ENCODE measurements around the gene C19orf44. TPM values are rescaled to one million over a fixed set of nuclear protein-coding genes. Genes with fewer than 3 reads are reported as not detected.
"Not testable (repeated sequence)": the region's sequence is repeated elsewhere in the genome, so short reads cannot be mapped to it uniquely, and the experiment has no call there.

The C19orf44 gene
- total RNA-seq, 2 donors from 2014 or later: 4.9 to 6.1 TPM

DNA sequence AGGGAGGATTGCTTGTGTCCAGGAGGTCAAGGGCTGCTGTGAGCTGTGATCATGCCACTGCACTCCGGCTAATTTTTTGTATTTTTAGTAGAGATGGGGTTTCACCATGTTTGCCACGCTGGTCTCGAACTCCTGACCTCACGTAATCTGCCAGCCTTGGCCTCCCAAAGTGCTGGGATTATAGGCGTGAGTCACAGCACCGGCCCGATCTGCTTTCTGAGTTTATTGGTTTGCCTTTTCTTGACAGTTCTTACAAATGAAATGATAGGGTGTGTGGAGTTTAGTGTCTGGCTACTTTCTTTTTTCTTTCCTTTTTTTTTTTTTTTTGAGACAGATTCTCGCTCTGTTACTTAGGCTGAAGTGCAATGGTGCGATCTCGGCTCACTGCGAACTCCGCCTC lies 848 bp downstream of the C19orf44 start:
- peak overlapping the region; percentile 54 to 75 for H3K27ac ChIP-seq
- H3K4me1 ChIP-seq (ENCODE audit: control insufficient read depth in 1 of 2, low read depth in 2 of 2): peaks cover 0 to 17% of the 10 kb centered on the region in 2 donors
- H3K36me3 ChIP-seq: no peaks in the 10 kb centered on the region
- no peak for ATAC-seq (ENCODE audit: insufficient number of reproducible peaks, low FRiP score, low read depth)
- TF ChIP-seq, protein P1, sequence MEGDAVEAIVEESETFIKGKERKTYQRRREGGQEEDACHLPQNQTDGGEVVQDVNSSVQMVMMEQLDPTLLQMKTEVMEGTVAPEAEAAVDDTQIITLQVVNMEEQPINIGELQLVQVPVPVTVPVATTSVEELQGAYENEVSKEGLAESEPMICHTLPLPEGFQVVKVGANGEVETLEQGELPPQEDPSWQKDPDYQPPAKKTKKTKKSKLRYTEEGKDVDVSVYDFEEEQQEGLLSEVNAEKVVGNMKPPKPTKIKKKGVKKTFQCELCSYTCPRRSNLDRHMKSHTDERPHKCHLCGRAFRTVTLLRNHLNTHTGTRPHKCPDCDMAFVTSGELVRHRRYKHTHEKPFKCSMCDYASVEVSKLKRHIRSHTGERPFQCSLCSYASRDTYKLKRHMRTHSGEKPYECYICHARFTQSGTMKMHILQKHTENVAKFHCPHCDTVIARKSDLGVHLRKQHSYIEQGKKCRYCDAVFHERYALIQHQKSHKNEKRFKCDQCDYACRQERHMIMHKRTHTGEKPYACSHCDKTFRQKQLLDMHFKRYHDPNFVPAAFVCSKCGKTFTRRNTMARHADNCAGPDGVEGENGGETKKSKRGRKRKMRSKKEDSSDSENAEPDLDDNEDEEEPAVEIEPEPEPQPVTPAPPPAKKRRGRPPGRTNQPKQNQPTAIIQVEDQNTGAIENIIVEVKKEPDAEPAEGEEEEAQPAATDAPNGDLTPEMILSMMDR (IDR thresholded peaks at IDR 0.05): no peak
- H3K27me3 ChIP-seq (replicated peaks; ENCODE audit: insufficient read depth): no peaks in the 10 kb centered on the region
- H3K9me3 ChIP-seq: no peaks in the 10 kb centered on the region
- no peak for DNase-seq (ENCODE audit: low spot score)
- peak overlapping the region; percentile 84 for H3K4me3 ChIP-seq

DNA sequence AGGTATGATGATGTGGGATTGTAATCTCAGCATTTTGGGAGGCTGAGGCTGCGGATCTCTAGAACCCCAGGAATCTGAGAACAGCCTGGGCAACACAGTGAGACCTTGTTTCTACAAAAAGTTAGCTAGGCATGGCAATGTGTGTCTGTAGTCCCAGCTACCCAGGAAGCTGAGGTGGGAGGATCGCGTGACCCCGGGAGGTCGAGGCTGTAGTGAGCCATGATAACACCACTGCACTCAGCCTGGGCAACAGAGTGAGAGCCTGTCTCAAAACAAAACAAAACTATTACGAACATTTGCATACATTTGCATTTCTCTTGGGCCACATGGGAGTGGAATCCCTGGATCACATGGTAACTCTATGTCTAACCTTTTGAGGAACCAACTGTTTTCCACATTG lies 1.6 kb downstream of the C19orf44 start:
- H3K9me3 ChIP-seq: no peaks in the 10 kb centered on the region
- no peak for ATAC-seq (ENCODE audit: insufficient number of reproducible peaks, low FRiP score, low read depth)
- H3K4me3 ChIP-seq: no peak overlapping the region
- TF ChIP-seq, protein P1 (IDR thresholded peaks at IDR 0.05): no peak
- no peaks in the 10 kb centered on the region for H3K27me3 ChIP-seq (replicated peaks; ENCODE audit: insufficient read depth)
- DNase-seq (ENCODE audit: low spot score): no peak
- H3K36me3 ChIP-seq: no peaks in the 10 kb centered on the region
- no peak overlapping the region for H3K27ac ChIP-seq
- peaks cover 0 to 17% of the 10 kb centered on the region in 2 donors for H3K4me1 ChIP-seq (ENCODE audit: control insufficient read depth in 1 of 2, low read depth in 2 of 2)

DNA sequence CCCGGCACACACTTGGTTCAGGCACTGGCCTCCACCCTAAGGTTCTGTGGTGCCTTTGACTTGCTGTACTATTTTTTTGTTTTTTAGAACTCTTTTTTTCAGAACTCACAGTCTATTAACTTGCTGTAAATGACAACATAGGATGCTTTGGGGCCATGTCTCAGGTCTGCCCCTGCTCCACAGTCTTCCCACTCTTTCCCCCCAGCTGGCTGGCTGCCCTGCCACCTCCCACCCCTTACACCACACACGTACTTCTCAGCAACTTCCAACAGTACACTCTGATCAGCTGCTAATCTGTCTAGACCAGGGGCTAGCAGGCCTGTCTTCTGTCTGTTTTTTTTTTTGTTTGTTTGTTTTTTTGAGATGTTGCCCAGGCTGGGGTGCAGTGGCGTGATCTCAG lies 8.1 kb downstream of the C19orf44 start:
- TF ChIP-seq, protein P1 (IDR thresholded peaks at IDR 0.05): no peak
- Histone ChIP-seq H3K4me3 (no peak overlapping the region), H3K27ac (no peak overlapping the region), H3K4me1 (ENCODE audit: control insufficient read depth in 1 of 2, low read depth in 2 of 2) (no peaks in the 10 kb centered on the region), H3K36me3 (peaks cover 20% of the 10 kb centered on the region), H3K9me3 (no peaks in the 10 kb centered on the region), H3K27me3 (replicated peaks; ENCODE audit: insufficient read depth) (no peaks in the 10 kb centered on the region)
- ATAC-seq (ENCODE audit: insufficient number of reproducible peaks, low FRiP score, low read depth): no peak
- no peak for DNase-seq (ENCODE audit: low spot score)

DNA sequence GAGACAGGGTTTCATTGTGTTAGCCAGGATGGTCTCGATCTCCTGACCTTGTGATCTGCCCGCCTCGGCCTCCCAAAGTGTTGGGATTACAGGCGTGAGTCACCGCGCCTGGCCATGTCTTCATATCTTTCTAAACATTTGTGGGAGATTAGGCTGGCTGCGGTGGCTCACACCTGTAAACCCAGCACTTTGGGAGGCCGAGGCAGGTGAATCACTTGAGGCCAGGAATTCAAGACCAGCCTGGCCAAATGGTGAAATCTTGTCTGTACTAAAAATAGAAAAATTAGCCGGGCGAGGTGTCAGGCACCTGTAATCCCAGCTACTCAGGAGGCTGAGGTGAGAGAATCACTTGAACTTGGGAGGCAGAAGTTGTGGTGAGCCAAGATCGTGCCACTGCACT lies 10.0 kb downstream of the C19orf44 start:
- not testable (repeated sequence) for ATAC-seq (ENCODE audit: insufficient number of reproducible peaks, low FRiP score, low read depth); H3K4me1 ChIP-seq (ENCODE audit: control insufficient read depth in 1 of 2, low read depth in 2 of 2); DNase-seq (ENCODE audit: low spot score); H3K4me3 ChIP-seq; H3K27me3 ChIP-seq (replicated peaks; ENCODE audit: insufficient read depth); H3K9me3 ChIP-seq; H3K27ac ChIP-seq
- peaks cover 34% of the 10 kb centered on the region for H3K36me3 ChIP-seq

DNA sequence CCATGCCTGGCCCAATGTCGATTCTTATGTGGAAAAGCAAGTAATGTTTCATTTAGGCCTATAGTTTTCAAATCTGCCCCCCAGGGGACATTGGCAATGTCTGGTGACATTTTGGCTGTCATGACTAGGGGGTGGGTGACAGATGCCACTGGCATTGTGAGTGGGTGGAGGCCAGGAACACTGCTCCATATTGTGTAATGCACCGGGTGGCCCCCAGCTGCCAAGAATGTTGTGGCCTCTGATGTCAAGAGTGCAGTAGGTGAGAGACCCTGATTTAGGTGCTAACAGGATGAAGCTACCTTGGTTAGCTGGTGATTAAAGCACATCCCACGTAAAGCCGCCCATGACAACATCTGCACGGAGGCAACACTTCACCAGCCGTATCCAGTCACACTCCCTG lies 10.8 kb downstream of the C19orf44 start:
- Histone ChIP-seq H3K4me3 (no peak overlapping the region), H3K27ac (no peak overlapping the region), H3K4me1 (ENCODE audit: control insufficient read depth in 1 of 2, low read depth in 2 of 2) (no peaks in the 10 kb centered on the region), H3K27me3 (replicated peaks; ENCODE audit: insufficient read depth) (no peaks in the 10 kb centered on the region), H3K9me3 (no peaks in the 10 kb centered on the region), H3K36me3 (peaks cover 34% of the 10 kb centered on the region)
- TF ChIP-seq, protein P1 (IDR thresholded peaks at IDR 0.05): no peak
- no peak for DNase-seq (ENCODE audit: low spot score)
- ATAC-seq (ENCODE audit: insufficient number of reproducible peaks, low FRiP score, low read depth): no peak

DNA sequence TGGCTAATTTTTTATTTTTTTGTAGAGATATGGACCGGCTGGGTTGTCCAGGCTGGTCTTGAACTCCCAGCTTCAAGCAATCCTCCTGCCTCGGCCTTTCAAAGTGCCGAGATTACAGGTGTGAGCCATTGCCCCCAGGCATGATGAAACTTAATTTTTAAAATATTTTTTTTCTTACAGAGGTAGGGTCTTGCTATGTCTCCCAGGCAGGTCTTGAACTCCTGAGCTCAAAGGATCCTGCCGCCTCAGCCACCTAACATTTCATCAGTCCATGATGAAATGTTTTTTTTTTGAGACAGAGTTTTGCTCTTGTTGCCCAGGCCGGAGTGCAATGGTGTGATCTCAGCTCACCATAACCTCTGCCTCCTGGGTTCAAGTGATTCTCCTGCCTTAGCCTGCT lies 12.4 kb downstream of the C19orf44 start:
- H3K4me3 ChIP-seq: no peak overlapping the region
- no peak for ATAC-seq (ENCODE audit: insufficient number of reproducible peaks, low FRiP score, low read depth)
- no peaks in the 10 kb centered on the region for H3K4me1 ChIP-seq (ENCODE audit: control insufficient read depth in 1 of 2, low read depth in 2 of 2)
- no peaks in the 10 kb centered on the region for H3K9me3 ChIP-seq
- TF ChIP-seq, protein P1 (IDR thresholded peaks at IDR 0.05): no peak
- no peak overlapping the region for H3K27ac ChIP-seq
- no peaks in the 10 kb centered on the region for H3K27me3 ChIP-seq (replicated peaks; ENCODE audit: insufficient read depth)
- H3K36me3 ChIP-seq: peaks cover 35% of the 10 kb centered on the region
- no peak for DNase-seq (ENCODE audit: low spot score)
